GM18507 (cell line): ENCODE measurements around the gene ZFP62.
"Not testable (repeated sequence)": the region's sequence is repeated elsewhere in the genome, so short reads cannot be mapped to it uniquely, and the experiment has no call there.

ENCODE experiments used
- DNase-seq: peaks from one replicate; pipeline ENCODE4 v3.0.0; 2011; ENCODE audit warnings: low read depth; ENCODE audit not compliant: insufficient read length; ENCODE audit errors: extremely low spot score
- FAIRE-seq: peaks from 2 replicates; lab custom pipeline; 2011; peaks lifted over from hg19 to GRCh38; lab: Jason Lieb, UNC

The ZFP62 gene

DNA sequence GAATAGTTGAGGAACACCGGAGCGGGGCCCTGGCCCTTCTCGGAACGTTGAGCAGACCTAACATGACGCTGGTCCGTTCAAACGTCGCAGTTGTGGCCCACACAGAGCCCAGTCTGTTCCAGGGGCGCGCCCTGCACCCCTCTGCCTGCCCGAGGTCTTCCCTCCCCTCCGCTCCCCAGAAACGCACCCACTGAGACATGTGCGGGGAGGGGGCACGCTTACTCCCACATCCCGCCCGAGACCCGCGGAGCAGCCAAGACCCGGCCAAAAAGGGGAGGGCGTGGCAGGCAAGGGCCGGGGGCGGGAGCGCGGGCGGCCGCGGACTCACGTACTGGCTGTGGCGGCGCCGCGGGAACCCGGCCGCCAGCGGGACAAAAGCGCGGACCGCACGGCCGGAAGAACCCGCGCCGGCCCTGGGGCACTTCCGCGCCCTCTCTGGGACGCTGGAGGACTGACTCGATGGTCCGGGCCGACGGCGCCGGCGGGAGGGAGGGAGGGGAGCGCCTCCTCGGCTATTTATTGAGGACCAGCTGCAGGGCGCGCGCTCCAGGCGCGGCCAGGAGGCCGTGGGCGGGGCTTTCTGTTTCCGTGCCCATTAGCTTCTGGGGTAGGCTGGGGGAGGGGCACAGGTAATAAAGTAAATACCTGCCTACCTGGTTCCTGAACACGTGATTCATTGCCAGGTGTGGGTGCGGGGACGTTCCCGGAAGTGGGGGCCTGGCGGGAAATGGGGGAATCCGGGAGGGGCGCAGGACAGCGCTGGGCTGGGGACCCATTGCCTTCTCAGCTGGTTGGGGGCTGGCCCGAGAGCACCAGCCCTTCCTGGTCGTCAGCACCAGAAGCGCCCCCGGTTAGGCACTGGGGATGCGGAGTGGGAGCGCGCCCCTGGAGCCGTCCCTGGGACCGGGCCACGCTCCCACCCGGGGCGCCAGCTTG lies at the start of gene ZFP62:
ZFP62 (minus strand) TSS at position 390 of the 936 bp plus-strand sequence; CDS start at position 333, 57 bp downstream.
- FAIRE-seq (peak; percentile 93), DNase-seq (peak; percentile 86)

DNA sequence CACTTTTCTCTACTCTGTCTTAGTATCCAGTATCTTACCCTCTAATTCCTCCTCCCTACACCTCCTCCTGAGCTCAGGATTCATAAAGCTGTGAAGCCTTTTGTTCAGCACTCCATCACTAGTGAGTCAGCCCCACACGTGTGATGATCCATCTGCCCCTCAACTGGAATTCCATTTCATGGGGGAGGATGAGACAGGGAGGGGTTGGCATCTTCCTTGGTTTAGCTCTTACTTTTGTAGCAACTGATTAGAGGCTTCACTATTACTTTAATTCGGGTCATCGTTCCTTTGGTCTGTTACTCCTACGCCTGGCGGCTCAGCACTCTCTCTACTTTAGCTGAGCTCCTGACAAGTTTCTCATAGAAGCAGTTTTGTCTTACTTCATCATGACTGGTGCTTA lies 49.7 kb upstream of the ZFP62 start:
- FAIRE-seq (no peak), DNase-seq (no peak)

- no peak for FAIRE-seq
- DNase-seq = no peak
Observed at GRCh38 chr5:180910182-180910581, 49.1 kb upstream of the ZFP62 start.

- DNase-seq (no peak), FAIRE-seq (no peak)
Observed at GRCh38 chr5:180909782-180910181, 48.7 kb upstream of the ZFP62 start.

DNA sequence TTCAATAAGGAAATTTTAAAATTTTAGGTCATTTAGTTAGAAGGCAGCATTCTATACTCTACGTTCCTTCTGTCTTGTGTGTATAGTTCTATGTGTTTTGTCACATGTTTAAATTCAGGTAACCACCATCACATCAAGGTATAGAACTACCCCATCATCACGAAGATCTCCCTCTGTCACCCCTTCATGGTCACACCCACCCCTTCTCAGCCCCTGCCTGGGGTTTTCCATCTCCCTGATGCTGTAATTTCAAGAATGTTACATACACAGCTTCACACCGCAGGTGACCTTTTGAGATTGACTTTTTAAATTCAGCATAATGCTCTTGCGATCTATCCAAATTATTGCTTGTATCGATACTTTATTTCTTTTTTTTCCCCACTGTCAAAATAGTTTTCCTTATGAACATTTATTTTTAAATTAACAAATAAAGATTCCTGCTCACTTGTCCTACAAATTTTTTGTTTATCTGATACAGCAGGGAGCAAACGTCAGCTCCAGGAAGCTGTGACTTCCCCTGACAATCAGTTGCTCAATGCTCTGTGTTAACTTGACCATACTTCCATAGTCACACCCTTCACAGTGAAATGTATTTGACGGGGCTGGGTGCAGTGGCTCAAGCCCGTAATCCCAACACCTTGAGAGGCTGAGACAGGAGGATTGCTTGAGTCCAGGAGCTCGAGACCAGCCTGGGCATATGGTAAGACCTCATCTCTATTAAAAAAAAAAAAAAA lies 48.1 kb upstream of the ZFP62 start:
- FAIRE-seq = no peak

GRCh38 chr5:180908400-180908799 lies 47.3 kb upstream of the ZFP62 start:
- FAIRE-seq (no peak), DNase-seq (no peak)

More for the DNA sequence above, 48.1 kb upstream of the ZFP62 start:
- no peak for DNase-seq

DNA sequence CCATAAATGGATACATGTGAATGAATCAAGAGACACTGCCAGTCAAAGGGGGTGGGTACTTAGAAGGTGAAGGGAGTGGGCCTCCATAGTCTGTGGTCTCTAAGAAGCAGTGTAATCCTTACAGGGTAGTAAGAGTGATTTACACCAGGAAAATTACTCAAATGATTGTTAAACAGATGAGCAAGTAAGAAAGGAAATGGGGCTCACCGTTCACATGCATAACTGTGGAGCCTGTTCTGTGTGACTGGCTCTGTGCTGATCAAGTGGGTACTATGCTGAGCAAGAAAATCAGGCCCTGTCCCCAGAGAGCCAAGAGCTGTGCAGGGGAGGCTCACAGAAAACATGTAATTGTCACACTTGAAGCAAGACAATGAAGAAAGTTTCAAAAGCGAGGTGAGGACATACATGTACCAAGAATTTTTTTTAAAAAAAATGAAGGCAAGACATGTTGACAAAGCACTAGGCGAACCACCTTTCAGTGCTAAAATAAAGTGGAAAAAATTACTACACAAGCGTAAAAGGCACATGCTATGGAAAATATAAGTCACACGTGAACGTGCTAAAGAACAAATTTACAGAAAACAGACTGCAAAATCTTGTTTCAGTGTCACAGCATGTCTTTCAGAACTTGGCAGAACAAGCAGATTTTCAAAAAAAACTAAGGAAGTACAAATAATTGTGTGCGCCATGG lies 40.4 kb upstream of the ZFP62 start:
- no peak for DNase-seq
- no peak for FAIRE-seq

DNA sequence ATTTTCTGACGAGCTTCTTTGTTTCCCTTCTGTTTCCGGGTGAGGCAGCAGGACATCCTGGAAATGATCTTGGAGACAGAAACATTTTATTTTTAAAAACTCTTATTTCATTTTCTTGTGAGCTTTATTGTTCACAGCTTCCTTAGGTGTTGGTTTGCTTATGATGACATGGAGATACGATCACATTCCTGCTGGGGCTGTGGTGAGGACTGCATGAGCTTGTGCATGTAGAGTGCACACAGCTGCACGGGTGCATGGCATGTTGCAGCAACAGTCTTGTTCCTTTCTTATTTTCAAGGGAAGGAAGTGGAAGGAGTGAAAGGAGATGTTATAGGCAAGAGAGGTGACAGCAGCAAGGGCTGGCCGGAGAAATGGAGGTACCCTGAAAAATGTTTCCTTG lies 39.1 kb upstream of the ZFP62 start:
- FAIRE-seq (no peak), DNase-seq (no peak)

GRCh38 chr5:180898621-180899246 lies 37.7 kb upstream of the ZFP62 start, which contains the start of gene BTNL8:
BTNL8 (plus strand) TSS chr5:180899159; CDS start chr5:180899311, 152 bp downstream.
- FAIRE-seq = no peak
- DNase-seq = no peak

GRCh38 chr5:180895330-180895729 lies 34.3 kb upstream of the ZFP62 start:
- FAIRE-seq, DNase-seq: not testable (repeated sequence)

DNA sequence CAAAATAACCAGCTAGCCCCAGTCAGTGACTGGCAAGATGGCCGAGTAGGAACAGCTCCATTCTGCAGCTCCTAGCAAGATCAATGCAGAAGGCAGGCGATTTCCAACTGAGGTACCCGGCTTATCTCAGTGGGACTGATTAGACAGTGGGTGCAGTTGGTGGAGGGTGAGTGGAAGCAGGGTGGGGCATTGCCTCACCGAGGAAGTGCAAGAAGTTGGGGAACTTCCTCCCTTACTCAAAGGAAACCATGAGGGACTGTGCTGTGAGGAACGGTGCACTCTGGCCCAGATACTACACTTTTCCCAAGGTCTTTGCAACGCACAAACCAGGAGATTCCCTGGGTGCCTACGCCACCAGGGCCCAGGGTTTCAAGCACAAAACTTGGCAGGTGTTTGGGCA lies 28.3 kb upstream of the ZFP62 start:
- no peak for FAIRE-seq
- no peak for DNase-seq

DNA sequence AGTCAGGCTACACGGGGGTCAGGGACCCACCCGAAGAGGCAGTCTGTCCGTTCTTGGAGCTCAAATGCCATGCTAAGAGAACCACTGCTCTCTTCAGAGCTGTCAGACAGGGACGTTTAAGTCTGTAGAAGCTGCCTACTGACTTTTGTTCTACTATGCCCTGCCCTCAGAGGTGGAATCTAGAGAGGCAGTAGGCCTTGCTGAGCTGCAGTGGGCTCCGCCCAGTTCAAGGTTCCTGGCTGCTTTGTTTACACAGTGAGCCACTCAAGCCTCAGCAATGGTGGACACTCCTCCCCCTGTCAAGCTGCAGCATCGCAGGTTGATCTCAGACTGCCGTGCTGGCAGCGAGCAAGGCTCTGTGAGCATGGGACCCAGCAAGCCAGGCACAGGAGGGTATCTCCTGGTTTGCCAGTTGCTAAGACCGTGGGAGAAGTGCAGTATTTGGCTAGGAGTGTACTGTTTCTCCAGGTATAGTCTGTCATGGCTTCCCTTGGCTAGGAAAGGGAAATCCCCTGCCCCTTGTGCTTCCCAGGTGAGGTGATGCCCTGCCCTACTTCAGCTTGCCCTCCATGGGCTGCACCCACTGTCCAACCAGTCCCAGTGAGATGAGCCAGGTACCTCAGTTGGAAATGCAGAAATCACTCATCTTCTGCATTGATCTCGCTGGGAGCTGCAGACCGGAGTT lies 24.9 kb upstream of the ZFP62 start:
- not testable (repeated sequence) for FAIRE-seq, DNase-seq

- DNase-seq = no peak
- FAIRE-seq = no peak
Observed at GRCh38 chr5:180875860-180876426, 14.9 kb upstream of the ZFP62 start.

- FAIRE-seq (no peak), DNase-seq (no peak)
Observed at GRCh38 chr5:180874804-180875582, 13.9 kb upstream of the ZFP62 start.

DNA sequence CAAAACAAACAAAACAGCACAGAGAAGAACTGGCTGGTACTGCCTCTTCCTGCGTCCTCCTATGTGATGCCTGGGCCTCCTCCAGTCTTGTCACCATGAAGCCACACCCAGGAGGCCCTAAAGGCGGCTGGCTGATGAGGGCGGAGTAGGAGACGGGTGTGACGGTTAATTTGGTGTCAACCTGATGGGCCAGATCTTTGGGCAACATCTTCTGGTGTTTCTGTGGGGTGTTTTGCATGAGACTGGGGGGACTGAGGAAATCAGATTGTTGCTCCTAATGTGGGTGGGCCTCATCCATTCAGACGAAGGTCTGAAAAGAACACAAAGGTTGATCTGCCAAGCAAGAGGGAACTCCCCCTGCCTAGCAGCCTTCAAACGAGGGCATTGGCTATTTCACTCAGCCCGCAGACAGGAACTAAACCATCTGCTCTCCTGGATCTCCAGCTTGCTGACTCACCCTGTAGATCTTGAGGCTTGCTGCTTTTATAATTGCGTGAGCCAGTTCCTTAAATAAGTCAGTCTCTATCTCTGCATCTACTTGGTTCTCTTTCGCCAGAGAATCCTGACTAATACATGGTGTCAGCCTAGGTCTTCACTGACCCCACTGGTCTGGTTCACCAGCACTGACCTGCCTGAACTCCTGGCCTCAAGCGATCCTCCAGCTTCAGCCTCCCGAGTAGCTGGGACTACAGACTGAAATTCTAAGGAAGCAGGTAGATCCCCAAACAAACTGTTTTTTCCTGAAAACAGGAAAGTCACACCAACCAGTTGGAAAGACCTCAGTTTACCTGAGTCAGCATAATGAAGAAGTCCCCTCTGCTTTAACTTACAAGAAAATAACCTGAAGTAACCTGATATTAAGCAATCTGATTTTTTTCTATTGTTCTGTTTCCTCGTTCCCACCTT lies 12.8 kb upstream of the ZFP62 start:
- FAIRE-seq = peak; percentile 24
- DNase-seq = no peak

DNA sequence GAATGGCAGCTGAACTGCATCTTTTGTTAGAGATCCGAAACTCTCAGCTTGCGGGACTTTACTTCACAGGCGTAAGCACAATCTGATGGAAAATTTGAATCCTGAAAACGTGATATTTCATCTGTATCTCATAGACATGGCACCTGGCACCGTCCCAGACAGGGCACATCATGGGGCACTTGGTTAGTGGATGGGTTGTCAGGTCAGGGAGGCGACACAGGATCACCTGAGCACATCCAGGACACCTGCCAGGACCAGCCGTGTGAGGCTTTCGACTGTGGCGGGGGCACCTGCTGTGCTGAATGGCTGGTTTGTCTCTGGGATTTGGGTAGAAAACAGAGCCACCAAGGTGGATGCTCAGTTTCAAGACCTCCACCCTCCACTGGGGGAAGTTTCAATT lies 11.3 kb upstream of the ZFP62 start:
- DNase-seq (no peak), FAIRE-seq (no peak)
